ENCODE results near the gene HIVEP1. TPM values are rescaled to one million over a fixed set of nuclear protein-coding genes. Genes with fewer than 3 reads are reported as not detected.

HIVEP1 gene
- total RNA-seq, 1 experiment from 2014 or later = 24.3 TPM

- Mint-ChIP-seq H3K36me3 (no peaks in the 10 kb centered on the region), H3K4me3 (no peak overlapping the region), H3K4me1 (peaks cover 39% of the 10 kb centered on the region), H3K27ac (no peak overlapping the region), H3K9me3 (no peaks in the 10 kb centered on the region), H3K27me3 (ENCODE audit: low read depth) (no peaks in the 10 kb centered on the region)
- DNase-seq (ENCODE audit: low spot score) = no peak
- TF ChIP-seq FOXP1 (CRISPR knock-in tag; IDR thresholded peaks at IDR 0.05; ENCODE audit: borderline replicate concordance) (no peak), JUN (CRISPR knock-in tag; IDR thresholded peaks at IDR 0.05) (no peak), RELA (CRISPR knock-in tag; IDR thresholded peaks at IDR 0.05; ENCODE audit: borderline replicate concordance) (no peak), GTF2I (CRISPR knock-in tag; conservative IDR thresholded peaks at IDR 0.05) (no peak), AR (CRISPR knock-in tag; IDR thresholded peaks at IDR 0.05) (no peak), ZNF121 (CRISPR knock-in tag; IDR thresholded peaks at IDR 0.05) (no peak), TP53 (CRISPR knock-in tag; IDR thresholded peaks at IDR 0.05) (no peak), HMGXB4 (CRISPR knock-in tag; IDR thresholded peaks at IDR 0.05) (no peak), TEAD4 (CRISPR knock-in tag; IDR thresholded peaks at IDR 0.05) (no peak), CDX4 (CRISPR knock-in tag; IDR thresholded peaks at IDR 0.05; ENCODE audit: borderline replicate concordance) (no peak), AFF4 (CRISPR knock-in tag; IDR thresholded peaks at IDR 0.05; ENCODE audit: borderline replicate concordance) (no peak), CREB1 (CRISPR knock-in tag; IDR thresholded peaks at IDR 0.05) (no peak), PREB (CRISPR knock-in tag; IDR thresholded peaks at IDR 0.05; ENCODE audit: borderline replicate concordance) (no peak), ZNF532 (CRISPR knock-in tag; IDR thresholded peaks at IDR 0.05; ENCODE audit: borderline replicate concordance) (no peak), NFE2L1 (CRISPR knock-in tag; IDR thresholded peaks at IDR 0.05) (no peak), GRHL2 (CRISPR knock-in tag; IDR thresholded peaks at IDR 0.05; ENCODE audit: insufficient replicate concordance, severe bottlenecking) (no peak)
- TF ChIP-seq, protein P1, sequence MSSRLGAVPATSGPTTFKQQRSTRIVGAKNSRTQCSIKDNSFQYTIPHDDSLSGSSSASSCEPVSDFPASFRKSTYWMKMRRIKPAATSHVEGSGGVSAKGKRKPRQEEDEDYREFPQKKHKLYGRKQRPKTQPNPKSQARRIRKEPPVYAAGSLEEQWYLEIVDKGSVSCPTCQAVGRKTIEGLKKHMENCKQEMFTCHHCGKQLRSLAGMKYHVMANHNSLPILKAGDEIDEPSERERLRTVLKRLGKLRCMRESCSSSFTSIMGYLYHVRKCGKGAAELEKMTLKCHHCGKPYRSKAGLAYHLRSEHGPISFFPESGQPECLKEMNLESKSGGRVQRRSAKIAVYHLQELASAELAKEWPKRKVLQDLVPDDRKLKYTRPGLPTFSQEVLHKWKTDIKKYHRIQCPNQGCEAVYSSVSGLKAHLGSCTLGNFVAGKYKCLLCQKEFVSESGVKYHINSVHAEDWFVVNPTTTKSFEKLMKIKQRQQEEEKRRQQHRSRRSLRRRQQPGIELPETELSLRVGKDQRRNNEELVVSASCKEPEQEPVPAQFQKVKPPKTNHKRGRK (CRISPR knock-in tag; IDR thresholded peaks at IDR 0.05; ENCODE audit: borderline replicate concordance) = no peak
- TF ChIP-seq, protein P2, sequence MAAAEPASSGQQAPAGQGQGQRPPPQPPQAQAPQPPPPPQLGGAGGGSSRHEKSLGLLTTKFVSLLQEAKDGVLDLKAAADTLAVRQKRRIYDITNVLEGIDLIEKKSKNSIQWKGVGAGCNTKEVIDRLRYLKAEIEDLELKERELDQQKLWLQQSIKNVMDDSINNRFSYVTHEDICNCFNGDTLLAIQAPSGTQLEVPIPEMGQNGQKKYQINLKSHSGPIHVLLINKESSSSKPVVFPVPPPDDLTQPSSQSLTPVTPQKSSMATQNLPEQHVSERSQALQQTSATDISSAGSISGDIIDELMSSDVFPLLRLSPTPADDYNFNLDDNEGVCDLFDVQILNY (CRISPR knock-in tag; IDR thresholded peaks at IDR 0.05) = no peak
- ATAC-seq = no peak
- ChIA-PET CTCF (no interaction called here), POLR2A (no interaction called here)
Observed at GRCh38 chr6:12068899-12069557, 56.9 kb downstream of the HIVEP1 start.

Measured in WTC11 (cell line).